ENCODE measurements around the gene DYNC1H1. TPM values are rescaled to one million over a fixed set of nuclear protein-coding genes. Genes with fewer than 3 reads are reported as not detected.
"Not testable (repeated sequence)": the region's sequence is repeated elsewhere in the genome, so short reads cannot be mapped to it uniquely, and the experiment has no call there.

The DYNC1H1 gene
- total RNA-seq, 1 donor from 2014 or later = 575 TPM

DNA sequence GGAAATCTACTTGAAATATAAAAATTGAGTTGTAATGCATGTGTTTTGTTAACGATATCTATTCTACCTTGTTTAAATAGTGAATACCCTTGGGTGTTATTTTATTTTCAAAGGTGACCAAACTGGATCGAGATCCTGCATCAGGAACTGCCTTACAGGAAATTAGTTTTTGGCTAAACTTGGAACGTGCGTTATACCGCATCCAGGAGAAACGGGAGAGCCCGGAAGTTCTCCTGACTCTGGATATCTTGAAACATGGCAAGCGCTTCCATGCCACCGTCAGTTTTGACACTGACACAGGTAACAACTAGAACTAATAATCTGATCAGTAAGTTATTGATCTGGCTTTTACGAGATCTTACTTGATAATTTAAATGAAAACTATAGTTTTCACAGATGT lies 15.9 kb downstream of the DYNC1H1 start:
- intact Hi-C loops (cut with DNase I) = no loop called here
- no peak for DNase-seq (ENCODE audit: low spot score)

DNA sequence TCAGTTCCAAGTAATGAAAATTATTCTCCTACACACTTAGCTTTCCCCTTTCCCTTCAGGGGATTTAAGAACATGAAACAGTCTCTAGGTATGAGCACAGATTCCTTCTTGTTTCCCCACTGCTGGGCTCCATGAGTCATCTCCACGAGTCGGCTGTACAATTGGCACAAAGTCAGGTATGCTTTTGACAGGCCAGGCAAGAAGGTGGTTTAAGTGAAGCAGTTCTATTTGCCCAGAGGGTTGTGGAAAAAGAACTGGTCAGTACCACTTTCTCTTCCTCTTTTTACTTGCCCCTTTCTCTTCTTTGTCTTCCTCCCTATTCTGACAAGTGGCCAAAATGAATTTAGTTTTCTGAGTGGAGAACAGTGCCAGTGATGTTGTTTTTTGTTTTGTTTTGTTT lies 16.3 kb downstream of the DYNC1H1 start:
- intact Hi-C loops (cut with DNase I) = no loop called here
- no peak for DNase-seq (ENCODE audit: low spot score)

DNA sequence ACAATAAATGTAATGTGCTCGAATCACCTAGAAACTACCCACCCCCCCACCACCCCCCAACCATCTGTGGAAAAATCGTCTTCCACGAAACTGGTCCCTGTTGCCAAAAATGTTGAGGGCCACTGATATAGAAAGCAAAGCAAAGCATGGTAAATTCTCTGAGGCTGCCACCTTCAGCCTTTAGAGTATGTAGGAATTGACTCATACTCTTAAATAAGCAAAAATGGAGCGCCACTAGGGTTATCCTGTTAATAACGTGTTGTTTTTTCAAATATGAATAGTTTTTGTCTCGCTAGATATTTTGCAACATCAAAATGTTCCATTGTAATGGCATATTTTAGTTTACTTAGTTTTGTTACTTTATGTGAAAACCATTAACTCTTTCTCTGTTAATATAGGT lies 18.2 kb downstream of the DYNC1H1 start:
- intact Hi-C loops (cut with DNase I) = no loop called here
- no peak for DNase-seq (ENCODE audit: low spot score)

DNA sequence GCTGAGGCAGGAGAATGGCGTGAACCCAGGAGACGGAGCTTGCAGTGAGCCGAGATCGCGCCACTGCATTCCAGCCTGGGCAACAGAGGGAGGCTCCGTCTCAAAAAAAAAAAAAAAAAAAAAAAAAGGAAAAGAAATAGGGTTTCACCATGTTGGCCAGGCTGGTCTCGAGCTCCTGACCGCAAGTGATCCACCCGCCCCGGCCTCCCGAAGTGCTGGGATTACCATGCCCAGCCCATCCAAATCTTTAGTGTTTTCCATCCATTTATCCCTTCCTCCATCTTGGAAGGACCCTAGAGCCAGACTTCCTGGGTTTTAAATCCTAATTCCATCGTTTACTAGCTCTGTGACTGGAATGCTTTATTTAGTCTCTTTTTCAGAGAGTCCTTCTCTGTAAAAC lies 20.5 kb downstream of the DYNC1H1 start:
- intact Hi-C loops (cut with DNase I); DNase-seq (ENCODE audit: low spot score): not testable (repeated sequence)

DNA sequence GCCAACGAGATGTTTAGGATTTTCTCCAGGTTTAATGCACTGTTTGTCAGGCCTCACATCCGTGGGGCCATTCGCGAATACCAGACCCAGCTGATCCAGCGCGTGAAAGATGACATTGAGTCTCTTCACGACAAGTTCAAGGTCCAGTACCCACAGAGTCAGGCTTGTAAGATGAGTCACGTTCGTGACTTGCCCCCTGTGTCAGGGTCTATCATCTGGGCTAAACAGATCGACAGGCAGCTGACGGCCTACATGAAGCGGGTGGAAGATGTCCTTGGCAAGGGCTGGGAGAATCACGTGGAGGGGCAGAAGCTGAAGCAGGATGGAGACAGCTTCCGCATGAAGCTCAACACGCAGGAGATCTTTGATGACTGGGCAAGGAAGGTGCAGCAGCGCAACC lies 21.6 kb downstream of the DYNC1H1 start:
- no peak for DNase-seq (ENCODE audit: low spot score)
- intact Hi-C loops (cut with DNase I) = no loop called here

DNA sequence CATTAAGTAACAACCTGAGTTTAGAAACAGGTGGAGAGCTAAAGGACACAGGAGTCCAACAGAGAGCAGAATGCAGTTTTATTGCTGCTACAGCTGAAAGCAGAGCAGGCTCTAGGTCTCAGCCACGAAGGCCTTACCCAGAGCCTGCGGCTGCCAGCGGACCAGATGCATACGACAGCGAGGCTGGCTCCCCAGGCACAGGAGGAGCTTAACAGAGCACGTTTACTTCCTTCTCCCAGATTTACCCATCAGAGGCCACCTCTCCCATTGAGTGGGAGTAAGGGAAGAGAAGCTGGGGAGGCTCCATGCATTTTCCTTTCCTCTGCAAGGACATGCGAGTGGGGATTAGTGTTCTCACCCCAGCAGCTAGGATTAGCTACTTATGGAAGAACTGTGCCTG lies 22.6 kb downstream of the DYNC1H1 start:
- DNase-seq (ENCODE audit: low spot score) = no peak
- intact Hi-C loops (cut with DNase I) = no loop called here

DNA sequence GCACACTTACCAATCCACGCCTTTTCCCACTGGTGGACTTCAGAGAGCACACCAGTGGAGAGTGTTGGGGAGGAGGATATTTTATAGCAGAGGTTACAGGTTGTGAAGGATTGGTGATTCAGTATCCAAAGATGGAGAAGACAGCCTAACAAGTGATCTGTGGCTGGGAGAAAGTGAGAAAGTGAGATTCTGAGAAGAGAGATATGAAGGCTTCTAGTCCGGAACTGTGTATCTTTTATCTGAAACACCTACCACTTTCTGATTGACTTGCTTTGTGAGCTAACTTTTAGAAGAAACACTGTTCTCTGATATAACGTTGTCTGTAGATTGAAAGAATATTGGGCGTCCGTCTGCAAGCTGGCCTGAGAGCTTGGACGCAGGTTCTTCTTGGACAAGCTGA lies 24.0 kb downstream of the DYNC1H1 start:
- intact Hi-C loops (cut with DNase I) = no loop called here
- DNase-seq (ENCODE audit: low spot score) = no peak

DNA sequence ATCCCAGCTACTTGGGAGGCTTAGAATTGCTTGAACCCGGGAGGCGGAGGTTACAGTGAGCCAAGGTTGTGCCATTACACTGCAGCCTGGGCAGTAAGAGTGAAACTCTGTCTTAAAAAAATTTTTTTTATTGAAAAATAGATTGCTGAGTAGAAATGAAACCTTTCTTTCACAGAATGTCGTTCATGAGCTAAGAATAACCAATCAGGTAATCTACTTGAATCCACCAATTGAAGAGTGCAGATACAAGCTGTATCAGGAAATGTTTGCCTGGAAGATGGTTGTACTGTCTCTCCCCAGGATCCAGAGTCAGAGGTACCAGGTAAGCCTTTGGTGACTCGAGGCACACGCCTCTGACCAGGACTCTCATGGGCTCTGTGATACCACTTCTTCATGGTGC lies 27.0 kb downstream of the DYNC1H1 start:
- intact Hi-C loops (cut with DNase I) = no loop called here

DNA sequence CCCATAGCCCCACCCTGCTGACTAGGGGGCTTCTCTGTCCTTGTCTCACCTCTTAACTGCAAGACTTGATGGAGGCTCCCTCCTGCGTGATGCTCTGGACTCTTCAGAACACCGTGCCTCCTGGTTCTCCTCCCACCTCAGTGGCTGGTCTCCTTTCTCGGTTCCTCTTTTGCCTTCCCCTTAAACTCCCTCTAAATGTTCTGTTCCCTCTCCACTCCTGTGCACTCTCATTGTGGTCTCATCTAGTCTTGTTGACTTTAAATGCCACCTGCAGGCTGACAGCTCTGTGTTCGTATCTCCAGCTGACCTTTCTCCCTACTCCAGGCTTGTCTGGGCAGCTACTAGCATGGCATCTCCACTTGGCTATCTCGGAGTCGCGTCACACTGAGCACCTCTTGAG lies 28.3 kb downstream of the DYNC1H1 start:
- intact Hi-C loops (cut with DNase I) = no loop called here
- DNase-seq (ENCODE audit: low spot score) = no peak

More for the DNA sequence above, 27.0 kb downstream of the DYNC1H1 start:
- no peak for DNase-seq (ENCODE audit: low spot score)

DNA sequence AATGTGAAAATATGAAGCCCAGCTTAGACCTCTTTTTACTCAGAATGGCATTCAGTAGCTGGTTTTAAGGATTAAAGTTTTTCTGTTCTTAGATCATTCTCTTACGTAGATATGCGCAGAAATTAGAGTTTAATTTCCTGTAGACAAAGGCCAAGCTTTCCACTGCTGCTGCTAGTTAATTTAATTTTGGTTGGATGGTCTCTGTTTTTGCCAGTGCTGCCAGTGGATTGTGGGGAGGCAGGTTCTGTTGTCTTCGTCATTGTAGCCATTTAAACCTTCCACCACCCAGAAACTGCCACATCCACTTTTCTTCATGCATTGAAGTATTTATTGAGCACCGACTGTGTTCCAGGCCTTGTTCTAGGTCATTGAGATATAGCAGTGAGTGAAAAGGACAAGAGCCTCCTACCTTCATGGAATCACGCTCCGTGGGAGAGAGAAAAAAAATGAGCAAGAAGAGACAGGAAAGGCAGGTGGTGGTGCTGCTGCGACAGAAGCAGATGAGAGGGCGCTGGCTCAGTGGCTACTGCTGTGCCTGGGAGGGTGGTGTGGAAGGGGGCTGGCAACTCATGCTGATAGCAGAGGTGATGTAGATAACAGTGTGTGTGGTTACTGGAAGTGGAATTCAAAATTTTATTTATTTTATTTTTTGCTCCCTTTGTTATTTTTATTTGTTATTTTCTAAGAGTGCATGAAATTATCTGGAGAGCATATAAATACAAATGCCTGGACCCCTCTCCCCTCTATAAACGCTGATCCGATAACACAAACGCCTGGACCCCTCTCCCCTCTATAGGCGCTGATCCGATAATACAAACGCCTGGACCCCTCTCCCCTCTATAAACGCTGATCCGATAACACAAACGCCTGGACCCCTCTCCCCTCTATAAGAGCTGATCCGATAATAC lies 33.3 kb downstream of the DYNC1H1 start:
- intact Hi-C loops (cut with DNase I) = no loop called here
- no peak for DNase-seq (ENCODE audit: low spot score)

DNA sequence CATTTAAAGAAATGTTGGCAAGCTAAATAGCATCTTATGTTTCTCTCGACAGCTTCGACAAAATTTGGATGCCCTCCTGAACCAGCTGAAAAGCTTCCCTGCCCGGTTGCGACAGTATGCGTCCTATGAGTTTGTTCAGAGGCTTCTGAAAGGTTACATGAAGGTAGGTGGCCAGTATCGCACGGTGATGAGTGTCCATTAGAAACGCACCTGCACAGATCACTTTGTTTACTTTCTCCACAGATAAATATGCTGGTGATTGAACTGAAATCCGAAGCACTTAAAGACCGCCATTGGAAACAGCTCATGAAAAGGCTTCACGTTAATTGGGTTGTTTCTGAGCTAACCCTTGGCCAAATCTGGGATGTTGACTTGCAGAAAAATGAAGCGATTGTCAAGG lies 36.5 kb downstream of the DYNC1H1 start:
- intact Hi-C loops (cut with DNase I) = no loop called here
- DNase-seq (ENCODE audit: low spot score) = no peak

DNA sequence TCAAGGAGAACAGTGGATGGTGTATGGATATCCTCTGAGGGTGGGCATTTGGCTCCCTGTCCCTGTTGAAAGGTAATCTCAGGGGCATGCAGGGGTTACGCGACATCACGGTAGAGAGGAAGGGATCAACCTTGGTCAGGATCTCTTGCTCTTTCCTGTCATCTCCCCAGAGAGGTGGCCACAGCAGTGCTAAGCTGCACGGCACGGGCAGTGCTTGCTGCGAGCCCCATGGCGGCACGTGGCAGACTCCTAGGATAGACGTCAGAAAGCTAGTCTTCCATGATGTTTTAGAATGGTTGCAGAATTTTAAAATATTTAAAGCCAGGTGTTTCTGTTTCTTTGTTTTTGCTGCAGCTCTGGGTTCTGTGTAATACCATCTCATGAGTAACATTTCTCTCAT lies 41.0 kb downstream of the DYNC1H1 start:
- intact Hi-C loops (cut with DNase I) = no loop called here

DNA sequence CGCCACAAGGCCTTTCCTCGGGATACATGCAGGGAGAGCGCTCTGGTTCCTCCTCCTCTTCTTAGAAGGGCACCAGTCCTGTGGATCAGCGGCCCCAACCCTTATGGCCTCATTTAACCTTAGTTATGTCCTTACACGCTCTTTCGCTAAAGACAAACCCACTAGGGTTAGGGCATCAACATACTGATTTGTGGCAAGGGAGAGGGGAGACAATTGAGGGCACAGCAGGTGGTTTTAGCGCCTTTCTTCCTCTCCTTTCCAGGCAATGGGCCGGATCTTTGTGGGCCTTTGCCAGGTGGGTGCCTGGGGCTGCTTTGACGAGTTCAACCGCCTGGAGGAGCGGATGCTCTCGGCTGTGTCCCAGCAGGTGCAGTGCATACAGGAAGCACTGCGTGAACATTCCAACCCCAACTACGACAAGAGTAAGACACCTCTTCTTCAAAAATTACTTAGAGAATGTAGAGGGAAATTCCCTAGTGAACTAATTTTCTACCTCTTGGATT lies 43.6 kb downstream of the DYNC1H1 start:
- intact Hi-C loops (cut with DNase I) = no loop called here
- DNase-seq (ENCODE audit: low spot score) = no peak

More for the DNA sequence above, 41.0 kb downstream of the DYNC1H1 start:
- DNase-seq (ENCODE audit: low spot score) = no peak

DNA sequence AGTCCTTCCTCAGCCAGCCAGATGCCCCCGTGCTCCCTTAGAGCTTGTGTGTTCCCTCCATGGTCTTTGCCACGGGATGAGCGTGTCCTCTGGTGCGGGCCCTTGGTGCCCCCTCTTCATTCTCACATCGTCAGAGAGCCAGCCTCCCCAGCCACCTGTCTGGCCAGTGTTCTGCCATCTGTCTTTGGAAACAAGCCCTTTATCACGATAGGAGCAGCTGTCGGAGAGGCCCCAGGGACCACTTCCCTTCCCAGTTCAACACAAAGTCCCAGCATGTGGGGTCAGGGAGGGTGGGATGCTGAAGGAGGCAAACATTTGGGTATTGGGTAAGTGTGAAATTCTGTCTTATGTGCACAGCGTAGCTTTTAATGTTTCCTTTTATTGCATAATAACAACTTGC lies 44.5 kb downstream of the DYNC1H1 start:
- intact Hi-C loops (cut with DNase I) = no loop called here
- DNase-seq (ENCODE audit: low spot score) = no peak

DNA sequence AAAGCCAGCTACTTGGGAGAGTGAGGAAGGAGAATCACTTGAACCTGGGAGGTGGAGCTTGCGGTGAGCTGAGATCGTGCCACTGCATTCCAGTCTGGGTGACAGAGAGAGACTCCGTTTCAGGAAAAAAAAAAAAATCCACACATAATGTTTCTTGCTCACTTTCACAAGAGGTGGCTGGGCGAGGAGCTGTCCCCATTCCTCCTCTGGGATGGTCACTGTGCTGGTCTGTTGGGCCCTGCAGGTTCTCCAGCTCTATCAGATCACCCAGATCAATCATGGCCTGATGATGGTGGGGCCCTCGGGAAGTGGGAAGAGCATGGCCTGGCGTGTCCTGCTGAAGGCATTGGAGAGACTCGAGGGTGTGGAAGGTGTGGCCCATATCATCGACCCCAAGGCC lies 47.3 kb downstream of the DYNC1H1 start:
- intact Hi-C loops (cut with DNase I) = no loop called here

DNA sequence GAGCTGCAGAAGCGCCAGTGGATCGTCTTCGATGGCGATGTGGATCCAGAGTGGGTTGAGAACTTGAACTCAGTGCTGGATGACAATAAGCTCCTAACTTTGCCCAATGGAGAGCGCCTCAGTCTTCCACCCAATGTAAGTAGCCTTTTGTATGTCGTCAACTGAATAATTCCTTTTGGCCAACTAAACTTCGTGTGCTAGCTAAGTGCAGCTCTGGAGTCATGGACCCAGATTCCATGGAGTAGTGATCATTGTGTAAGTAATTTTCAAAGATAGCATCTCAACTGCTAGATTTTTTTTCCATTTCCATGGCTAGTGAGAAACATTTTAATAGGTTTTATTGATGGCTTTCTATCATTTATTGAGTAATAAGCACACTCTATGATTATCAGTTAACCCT lies 48.0 kb downstream of the DYNC1H1 start:
- intact Hi-C loops (cut with DNase I) = no loop called here
- no peak for DNase-seq (ENCODE audit: low spot score)

More for the DNA sequence above, 47.3 kb downstream of the DYNC1H1 start:
- no peak for DNase-seq (ENCODE audit: low spot score)

DNA sequence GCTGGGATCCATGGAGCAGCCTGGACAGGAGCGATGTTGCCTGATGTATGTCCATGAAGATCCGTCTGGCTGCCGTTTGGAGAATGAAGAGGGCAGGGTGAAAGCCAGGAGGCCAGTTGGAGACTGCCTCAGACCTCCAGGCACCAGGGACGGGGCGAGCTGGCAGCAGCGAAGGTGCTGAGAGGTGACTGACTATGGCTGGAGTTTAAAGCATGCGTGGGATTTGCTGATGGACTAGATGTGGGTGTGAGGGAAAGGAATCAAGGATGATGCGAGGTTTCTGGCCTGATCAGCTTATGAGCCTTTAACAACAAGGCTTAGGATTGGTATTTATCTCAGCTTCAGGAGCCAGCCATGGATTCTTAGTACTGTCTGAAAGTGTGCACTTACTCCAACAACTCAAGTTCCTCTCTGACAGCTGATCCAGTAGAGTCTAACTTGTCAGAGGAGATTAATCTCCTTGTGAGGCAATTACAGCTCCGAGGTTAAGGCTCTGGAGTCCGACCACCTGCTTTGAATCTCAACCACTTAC lies 49.4 kb downstream of the DYNC1H1 start:
- no peak for DNase-seq (ENCODE audit: low spot score)
- intact Hi-C loops (cut with DNase I) = no loop called here

DNA sequence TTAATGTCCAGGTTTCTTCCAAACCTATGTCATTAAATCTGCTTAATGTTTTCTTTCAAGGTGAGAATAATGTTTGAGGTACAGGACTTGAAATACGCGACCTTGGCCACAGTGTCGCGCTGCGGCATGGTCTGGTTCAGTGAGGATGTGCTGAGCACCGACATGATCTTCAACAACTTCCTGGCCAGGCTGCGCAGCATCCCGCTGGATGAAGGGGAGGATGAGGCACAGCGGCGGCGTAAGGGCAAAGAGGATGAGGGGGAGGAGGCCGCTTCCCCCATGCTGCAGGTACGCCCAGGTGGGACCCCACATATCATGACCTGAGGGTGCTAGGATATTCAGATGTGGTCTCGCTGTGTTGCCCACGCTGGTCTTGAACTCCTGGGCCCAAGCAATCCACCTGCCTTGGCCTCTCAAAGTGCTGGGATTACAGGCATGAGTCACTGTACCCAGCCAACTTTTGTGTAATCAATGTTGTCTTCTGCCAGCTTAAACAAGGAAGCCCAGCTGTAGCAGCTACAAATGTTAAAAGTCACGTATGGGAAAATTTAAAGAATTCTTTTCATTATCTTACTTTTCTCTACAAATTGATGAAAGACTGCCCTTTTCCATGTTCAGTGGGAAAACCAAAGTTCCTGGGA lies 50.8 kb downstream of the DYNC1H1 start:
- DNase-seq (ENCODE audit: low spot score) = no peak

DNA sequence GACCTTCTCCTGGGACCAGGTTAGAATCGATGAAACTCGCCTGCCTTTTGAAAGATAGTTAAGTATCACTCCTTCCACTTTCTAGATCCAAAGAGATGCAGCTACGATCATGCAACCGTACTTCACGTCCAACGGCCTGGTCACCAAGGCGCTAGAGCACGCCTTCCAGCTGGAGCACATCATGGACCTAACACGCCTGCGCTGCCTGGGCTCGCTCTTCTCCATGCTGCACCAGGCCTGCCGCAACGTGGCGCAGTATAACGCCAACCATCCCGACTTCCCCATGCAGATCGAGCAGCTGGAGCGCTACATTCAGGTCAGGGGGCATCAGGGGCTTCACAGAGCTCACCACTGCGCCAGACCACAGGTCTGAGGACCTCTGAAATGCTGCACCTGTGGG lies 51.4 kb downstream of the DYNC1H1 start:
- intact Hi-C loops (cut with DNase I) = no loop called here
- no peak for DNase-seq (ENCODE audit: low spot score)

More for the DNA sequence above, 50.8 kb downstream of the DYNC1H1 start:
- intact Hi-C loops (cut with DNase I) = no loop called here

DNA sequence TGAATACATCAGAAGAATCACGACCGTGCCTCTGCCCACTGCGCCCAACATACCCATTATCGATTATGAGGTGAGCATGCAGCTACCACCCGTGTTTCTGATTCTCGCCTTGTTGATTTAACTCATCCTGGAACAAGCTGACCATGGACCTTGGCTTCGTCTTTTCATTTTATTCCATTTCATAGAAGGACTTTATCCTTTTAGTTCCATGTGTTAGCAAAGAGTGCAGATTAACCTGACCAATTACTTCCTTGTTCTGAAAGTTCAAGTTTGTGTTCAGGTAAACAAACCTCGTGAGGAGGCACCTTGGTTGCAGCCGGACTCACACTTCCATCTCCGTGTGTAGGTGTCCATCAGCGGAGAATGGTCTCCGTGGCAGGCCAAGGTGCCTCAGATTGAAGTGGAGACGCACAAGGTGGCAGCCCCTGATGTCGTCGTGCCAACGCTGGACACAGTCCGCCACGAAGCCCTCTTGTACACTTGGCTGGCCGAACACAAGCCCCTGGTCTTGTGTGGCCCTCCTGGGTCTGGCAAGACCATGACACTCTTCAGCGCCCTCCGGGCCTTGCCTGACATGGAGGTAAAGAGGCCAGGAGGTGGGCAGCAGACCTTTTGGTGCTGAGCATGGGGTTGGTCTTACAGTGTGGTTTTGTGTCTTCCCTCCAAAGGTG lies 52.2 kb downstream of the DYNC1H1 start:
- no peak for DNase-seq (ENCODE audit: low spot score)
- intact Hi-C loops (cut with DNase I) = no loop called here

All from cardiac septum (tissue), 1 donor.